ENCODE data around the gene TMEM225B. TPM values are rescaled to one million over a fixed set of nuclear protein-coding genes. Genes with fewer than 3 reads are reported as not detected.
"Not testable (repeated sequence)": the region's sequence is repeated elsewhere in the genome, so short reads cannot be mapped to it uniquely, and the experiment has no call there.

Gene TMEM225B
- total RNA-seq, 1 donor from 2014 or later: 1.2 TPM

DNA sequence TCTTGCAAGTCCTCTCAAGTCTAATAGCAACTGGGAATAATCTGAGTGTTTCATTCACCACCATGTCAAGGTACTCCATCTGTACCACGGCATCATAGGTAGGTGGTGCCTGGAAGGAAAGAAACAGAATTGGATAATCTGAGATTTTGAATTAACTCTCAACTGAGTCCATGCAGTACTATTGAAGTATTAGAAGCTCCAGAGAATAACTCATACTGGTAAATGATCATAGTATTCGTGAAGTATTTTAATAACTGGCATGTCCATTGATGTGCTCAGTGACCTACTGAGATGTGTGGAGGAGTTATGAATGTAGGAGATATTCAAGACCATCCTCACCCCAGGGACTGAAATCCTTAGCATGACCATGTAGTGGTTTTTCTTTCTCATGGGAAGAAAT lies 54.6 kb downstream of the TMEM225B start:
- intact Hi-C loops (cut with micrococcal nuclease): no loop called here

DNA sequence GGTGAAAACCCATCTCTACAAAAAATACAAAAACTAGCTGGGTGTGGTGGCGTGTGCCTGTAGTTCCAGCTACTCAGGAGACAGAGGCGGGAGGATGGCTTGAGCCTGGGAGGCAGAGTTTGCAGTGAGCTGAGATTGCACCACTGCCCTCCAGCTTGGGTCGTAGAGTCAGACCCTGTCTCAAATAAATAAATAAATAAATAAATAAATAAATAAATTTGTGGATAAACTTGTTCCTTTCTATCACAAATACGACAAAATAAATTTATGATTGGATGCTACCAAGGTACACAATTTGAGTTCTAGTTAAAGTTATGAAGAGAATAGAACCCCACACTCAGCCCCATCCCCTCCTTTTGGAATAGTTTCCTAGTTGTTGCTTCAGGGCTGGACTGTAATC lies 55.2 kb downstream of the TMEM225B start:
- intact Hi-C loops (cut with micrococcal nuclease): not testable (repeated sequence)

DNA sequence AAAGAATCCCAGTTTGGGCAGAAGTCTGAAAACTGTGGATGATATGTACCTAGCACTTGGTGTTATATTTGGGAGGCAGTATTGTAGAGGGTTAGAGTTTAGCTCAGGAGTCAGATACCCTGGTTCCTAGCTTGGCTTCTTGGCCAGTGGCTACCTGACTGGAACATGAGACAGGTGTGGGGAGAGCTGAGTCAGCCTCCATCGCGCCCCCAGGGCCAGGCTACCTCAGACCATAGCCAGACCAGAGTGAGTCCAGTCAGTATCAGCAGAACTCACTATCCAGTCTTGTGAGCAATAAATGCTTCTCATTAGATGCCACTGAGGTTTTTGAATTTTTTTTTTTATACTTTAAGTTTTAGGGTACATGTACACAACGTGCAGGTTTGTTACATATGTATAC lies 55.7 kb downstream of the TMEM225B start:
- intact Hi-C loops (cut with micrococcal nuclease): no loop called here

DNA sequence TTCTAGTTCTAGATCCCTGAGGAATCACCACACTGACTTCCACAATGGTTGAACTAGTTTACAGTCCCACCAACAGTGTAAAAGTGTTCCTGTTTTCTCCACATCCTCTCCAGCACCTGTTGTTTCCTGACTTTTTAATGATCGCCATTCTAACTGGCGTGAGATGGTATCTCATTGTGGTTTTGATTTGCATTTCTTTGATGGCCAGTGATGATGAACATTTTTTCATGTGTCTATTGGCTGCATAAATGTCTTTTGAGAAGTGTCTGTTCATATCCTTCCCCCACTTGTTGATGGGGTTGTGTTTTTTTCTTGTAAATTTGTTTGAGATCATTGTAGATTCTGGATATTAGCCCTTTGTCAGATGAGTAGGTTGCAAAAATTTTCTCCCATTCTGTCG lies 56.6 kb downstream of the TMEM225B start:
- intact Hi-C loops (cut with micrococcal nuclease): not testable (repeated sequence)

DNA sequence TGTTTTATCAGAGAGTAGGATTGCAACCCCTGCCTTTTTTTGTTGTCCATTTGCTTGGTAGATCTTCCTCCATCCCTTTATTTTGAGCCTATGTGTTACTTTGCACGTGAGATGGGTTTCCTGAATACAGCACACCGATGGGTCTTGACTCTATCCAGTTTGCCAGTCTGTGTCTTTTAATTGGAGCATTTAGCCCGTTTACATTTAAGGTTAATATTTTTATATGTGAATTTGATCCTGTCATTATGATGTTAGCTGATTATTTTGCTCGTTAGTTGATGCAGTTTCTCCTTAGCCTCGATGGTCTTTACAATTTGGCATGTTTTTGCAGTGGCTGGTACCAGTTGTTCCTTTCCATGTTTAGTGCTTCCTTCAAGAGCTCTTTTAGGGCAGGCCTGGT lies 59.8 kb downstream of the TMEM225B start:
- intact Hi-C loops (cut with micrococcal nuclease): not testable (repeated sequence)

Other genes with a start within 250 kb of the TMEM225B start
- 361 and 368 TPM in 2 replicates for gene ARPC1B, start 223.5 kb upstream of the TMEM225B start, total RNA-seq
- 107 TPM in 2 replicates for gene PDAP1, start 189.7 kb upstream of the TMEM225B start, total RNA-seq
- gene BUD31, start 189.3 kb upstream of the TMEM225B start, total RNA-seq: 92.7 and 95.8 TPM in 2 replicates
- 9.4 and 11.7 TPM in 2 replicates for gene PTCD1, start 159.5 kb upstream of the TMEM225B start, total RNA-seq
- 69.2 and 72.8 TPM in 2 replicates for gene CPSF4, start 159.3 kb upstream of the TMEM225B start, total RNA-seq
- 379 and 383 TPM in 2 replicates for gene ATP5MF, start 132.1 kb upstream of the TMEM225B start, total RNA-seq
- gene ZNF789, start 125.4 kb upstream of the TMEM225B start, total RNA-seq: 29.5 and 31.0 TPM in 2 replicates
- gene ZNF394, start 98.0 kb upstream of the TMEM225B start, total RNA-seq: 47.7 and 48.5 TPM in 2 replicates
- 11.4 and 11.6 TPM in 2 replicates for gene ZKSCAN5, start 93.6 kb upstream of the TMEM225B start, total RNA-seq
- 5.2 and 5.7 TPM in 2 replicates for gene FAM200A, start 46.2 kb upstream of the TMEM225B start, total RNA-seq
- gene ZNF655, start 39.6 kb upstream of the TMEM225B start, total RNA-seq: 89.8 and 94.6 TPM in 2 replicates
- 31.1 and 32.0 TPM in 2 replicates for gene ZSCAN25, start 18.7 kb downstream of the TMEM225B start, total RNA-seq
- not detected in 2 replicates for gene CYP3A5, start 81.7 kb downstream of the TMEM225B start, total RNA-seq
- not detected in 2 replicates for gene CYP3A7, start 136.9 kb downstream of the TMEM225B start, total RNA-seq
- not detected in 2 replicates for gene CYP3A4, start 185.9 kb downstream of the TMEM225B start, total RNA-seq
- not detected in 2 replicates for gene CYP3A43, start 229.7 kb downstream of the TMEM225B start, total RNA-seq

All from T-helper 2 cell treated with Interferon-gamma antibody and Interleukin-4, amounts not matched to agents 100 ng/mL and 5 ng/mL, for 36 hours (primary cell).